ENCODE results near the gene SLC17A9.

SLC17A9 gene

DNA sequence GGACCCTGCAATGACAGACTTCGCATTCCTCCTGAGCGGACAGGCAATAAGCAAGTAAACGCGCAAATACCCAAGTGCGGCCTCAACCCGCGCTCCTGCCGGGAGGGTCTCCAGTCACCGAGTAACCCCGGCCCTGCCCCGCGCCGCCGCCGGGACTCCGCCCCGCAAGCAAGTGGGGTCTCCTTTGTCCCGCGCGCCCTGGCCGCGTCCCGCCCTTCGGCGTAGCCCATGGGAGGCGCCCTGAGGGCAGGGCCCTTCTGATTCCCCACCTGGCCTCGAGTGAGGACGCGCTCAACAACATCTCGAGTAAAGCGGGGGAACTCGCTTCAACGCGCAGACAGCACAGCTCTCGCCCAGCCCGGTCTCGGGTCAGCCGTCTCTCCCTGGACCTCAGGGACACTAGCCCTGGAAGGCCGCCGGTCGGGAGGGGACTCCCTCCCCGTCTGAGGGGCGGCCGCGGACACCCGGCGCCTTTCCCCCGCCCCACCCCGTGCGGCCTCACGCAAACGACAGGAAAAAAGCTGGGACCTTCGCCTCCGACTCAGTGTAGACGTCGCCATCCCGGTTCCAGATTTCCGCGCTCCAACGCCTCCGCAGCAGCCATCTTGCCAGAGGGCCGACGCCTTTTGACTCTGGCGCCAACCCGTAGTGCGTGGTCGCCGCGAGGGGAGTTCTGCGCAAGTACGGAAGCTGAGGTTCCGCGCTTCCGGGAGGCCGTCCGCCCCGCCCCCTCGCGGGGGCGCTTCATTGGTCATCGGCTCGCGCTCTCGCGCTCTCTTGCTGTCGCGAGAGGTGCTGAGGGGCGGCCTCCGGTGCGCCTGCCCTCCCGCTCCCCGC is 15.0 kb upstream of the SLC17A9 start:
- peak overlapping the region; percentile 96 for H3K27ac ChIP-seq
- TF ChIP-seq, protein P1, sequence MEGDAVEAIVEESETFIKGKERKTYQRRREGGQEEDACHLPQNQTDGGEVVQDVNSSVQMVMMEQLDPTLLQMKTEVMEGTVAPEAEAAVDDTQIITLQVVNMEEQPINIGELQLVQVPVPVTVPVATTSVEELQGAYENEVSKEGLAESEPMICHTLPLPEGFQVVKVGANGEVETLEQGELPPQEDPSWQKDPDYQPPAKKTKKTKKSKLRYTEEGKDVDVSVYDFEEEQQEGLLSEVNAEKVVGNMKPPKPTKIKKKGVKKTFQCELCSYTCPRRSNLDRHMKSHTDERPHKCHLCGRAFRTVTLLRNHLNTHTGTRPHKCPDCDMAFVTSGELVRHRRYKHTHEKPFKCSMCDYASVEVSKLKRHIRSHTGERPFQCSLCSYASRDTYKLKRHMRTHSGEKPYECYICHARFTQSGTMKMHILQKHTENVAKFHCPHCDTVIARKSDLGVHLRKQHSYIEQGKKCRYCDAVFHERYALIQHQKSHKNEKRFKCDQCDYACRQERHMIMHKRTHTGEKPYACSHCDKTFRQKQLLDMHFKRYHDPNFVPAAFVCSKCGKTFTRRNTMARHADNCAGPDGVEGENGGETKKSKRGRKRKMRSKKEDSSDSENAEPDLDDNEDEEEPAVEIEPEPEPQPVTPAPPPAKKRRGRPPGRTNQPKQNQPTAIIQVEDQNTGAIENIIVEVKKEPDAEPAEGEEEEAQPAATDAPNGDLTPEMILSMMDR (conservative IDR thresholded peaks at IDR 0.05): no peak
- peak; percentile 69 for TF ChIP-seq ZFX (IDR thresholded peaks at IDR 0.05)

DNA sequence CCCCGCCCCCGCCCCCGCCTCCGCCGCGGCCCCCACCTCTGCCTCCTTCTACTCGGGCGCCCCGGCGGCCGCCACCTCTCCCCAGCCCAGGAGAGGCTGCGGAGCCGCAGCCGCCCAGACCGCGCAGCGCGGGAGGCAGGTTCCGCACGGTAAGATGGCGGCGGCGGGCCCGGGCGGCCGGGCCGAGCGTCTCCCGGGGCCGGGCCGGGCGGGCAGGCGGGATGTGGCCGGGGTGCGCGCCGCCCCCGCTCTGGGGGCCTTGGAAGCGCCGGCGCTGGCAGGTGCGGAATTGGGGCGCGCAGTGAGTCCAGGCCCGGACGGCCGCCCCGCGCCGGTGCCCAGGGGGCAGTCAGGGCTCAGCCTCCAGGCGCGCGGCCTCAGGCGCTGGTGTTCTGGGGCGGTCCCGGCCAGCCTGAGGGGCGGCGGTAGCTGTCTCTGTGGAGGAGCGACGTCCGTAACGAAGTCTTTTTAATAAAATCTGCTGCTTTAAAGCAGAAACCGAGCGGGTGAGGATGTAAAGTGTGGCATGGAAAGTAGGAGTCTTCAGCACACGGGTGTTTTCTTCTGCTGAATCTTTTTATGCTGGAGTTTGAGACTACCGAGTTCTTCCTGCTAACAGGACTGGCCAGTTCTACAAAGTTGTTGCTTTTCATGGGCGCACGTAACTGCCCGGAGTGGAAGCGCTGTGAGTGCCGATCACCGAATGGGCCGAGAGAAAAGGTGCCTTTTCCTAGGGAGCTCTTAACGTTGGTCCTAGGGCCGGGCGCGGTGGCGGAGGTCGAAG is 14.2 kb upstream of the SLC17A9 start, which contains the start of gene GID8:
Gene GID8 (plus strand): TSS at position 43 of the 784 bp plus-strand sequence. CDS start 3,356 bp downstream, outside the sequence.
- peak within 1 kb of the TSS; percentile 96 for H3K27ac ChIP-seq
- TF ChIP-seq ZFX (IDR thresholded peaks at IDR 0.05): peak; percentile 81; the same call in 1 of the 2 replicates
- TF ChIP-seq, protein P1 (conservative IDR thresholded peaks at IDR 0.05): no peak

DNA sequence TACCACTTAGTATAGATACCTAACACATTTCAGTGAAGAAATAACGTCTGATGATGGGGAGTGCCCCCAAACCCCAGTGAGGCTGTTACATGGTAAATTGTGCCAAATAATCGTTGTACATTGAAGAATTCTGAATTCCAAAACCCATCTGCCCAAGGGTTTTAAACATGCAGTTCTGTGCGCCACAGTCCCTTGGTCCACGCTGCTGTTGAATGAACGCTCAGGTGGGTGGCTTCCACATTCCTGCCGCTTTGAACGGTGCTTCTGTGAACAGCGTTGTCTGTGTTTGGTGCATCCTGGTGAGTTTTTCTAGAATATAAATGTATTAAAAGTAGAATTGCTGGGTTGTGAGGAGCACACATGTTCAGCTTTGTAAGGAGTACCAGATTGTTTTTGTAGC is 11.6 kb upstream of the SLC17A9 start:
- TF ChIP-seq ZFX (IDR thresholded peaks at IDR 0.05): no peak
- TF ChIP-seq, protein P1 (conservative IDR thresholded peaks at IDR 0.05): no peak
- H3K27ac ChIP-seq: no peak overlapping the region

DNA sequence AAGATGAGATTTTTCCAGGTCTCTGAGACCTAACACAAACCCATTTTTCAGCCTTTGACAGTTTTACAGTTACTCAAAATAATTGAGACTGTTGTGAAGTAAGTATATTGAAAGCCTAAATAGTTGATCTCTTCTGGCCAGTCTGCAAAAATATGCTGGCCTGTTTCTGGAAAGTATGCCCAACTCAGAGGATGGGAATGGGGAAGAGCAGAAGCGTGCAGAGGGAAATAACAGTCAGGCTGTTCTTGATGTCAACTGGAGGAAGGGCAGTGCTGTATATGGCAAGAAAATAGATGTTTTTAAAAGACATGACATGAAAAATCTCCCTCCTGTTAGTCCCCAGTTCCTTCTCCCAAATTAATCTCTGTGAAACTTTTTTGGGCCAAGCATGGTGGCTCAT is 10.7 kb upstream of the SLC17A9 start:
- H3K27ac ChIP-seq: no peak overlapping the region
- no peak for TF ChIP-seq ZFX (IDR thresholded peaks at IDR 0.05)
- TF ChIP-seq, protein P1 (conservative IDR thresholded peaks at IDR 0.05): no peak

DNA sequence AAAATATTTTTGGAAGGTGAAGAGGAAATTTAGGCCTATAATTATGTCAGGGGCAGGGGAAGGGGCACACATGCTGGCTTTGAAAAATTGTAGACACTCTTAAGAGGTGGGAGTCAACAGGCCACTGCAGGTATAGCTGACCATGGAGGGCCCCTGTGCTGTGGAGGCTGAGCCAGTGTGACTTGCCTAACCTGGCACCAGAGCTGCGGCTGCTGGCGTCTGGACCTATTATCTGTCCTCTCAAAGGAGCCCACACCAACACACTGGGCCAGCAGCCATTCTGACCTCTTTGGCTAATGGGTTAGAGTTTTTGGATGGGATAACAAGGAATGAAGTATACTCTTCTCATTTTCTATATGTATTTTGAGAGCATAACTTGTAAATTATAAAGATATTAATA is 10.1 kb upstream of the SLC17A9 start:
- TF ChIP-seq ZFX (IDR thresholded peaks at IDR 0.05): no peak
- TF ChIP-seq, protein P1 (conservative IDR thresholded peaks at IDR 0.05): no peak
- no peak overlapping the region for H3K27ac ChIP-seq

DNA sequence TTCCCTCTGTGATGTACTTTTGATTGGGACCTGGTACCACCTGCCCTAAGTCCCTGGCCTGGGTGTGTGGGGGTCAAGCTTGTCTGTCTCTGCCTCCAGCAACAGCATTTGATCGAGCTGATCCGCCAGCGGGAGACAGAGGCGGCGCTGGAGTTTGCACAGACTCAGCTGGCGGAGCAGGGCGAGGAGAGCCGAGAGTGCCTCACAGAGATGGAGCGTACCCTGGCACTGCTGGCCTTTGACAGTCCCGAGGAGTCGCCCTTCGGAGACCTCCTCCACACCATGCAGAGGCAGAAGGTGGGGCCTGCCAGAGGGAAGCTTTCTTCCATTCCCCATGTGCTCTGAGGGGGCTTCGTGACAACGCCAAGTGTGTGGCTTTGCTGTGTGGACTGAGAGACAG is 9.1 kb upstream of the SLC17A9 start:
- TF ChIP-seq ZFX (IDR thresholded peaks at IDR 0.05): no peak
- TF ChIP-seq, protein P1 (conservative IDR thresholded peaks at IDR 0.05): no peak
- no peak overlapping the region for H3K27ac ChIP-seq

DNA sequence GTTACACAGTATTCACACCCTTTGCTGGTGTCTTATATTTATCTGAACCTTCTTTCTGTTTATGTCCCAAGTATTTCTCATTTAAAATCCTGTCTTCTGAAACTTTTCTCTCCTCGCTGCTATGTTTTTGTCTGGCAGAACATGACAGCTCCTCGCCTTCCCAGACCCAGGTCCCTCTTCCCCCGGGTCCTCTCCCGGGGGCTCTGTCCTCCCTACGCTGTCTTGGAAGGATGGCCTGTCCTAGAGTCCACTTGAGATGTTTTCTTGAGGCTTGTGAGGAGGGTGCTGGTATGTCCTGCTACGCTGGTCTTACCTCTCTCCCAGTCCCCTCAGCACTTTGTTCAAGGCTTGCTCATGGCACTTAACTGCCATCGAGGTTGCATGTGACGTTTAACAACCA is 8.3 kb upstream of the SLC17A9 start:
- no peak overlapping the region for H3K27ac ChIP-seq

More for the DNA sequence above, 8.3 kb upstream of the SLC17A9 start:
- TF ChIP-seq ZFX (IDR thresholded peaks at IDR 0.05): no peak
- TF ChIP-seq, protein P1 (conservative IDR thresholded peaks at IDR 0.05): no peak

Measured in C4-2B (cell line).